ENCODE measurements around the gene LHPP. TPM values are rescaled to one million over a fixed set of nuclear protein-coding genes. Genes with fewer than 3 reads are reported as not detected.
"Not testable (repeated sequence)": the region's sequence is repeated elsewhere in the genome, so short reads cannot be mapped to it uniquely, and the experiment has no call there.

The LHPP gene
- polyA plus RNA-seq, 5 donors = 11.4 to 17.7 (median 13.0) TPM

DNA sequence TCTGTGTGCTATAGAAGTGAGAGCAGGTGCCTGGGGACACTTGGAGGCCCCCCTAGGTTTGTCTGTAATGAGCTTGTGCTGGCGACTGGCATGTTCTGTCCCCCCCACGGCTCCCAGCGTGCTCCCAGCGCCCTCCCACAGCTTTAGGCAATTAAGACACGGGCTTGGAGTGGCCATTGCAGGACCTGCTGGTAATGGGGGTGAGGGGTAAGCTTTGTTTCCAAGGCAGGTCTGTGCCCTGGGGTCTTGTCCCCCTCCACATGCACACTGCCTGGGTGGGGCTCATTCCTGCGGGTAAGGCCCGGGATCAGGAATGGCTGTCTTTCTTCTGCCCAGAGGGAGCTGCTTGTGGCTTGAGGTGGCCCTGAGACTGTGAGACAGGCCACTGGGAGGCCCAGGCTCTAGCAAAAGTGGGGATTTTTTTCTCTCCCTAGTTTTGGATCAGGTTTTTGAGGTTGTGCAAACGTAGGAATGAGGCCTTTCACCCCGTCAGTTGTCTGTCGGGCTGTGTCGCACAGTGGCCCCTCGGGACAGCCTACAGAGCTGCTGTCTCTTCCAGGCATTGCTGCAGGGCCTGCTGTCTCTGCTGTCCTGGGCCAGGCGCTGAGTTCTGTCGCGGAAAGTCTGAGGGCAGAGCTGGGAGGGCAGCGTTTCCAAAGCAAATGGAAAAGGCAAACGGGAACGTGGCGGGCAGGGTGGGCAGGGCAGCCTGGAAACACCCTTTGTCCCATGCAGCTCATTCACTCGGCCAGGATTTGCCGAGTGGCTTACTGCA lies 107.4 kb downstream of the LHPP start:
- DNase-seq = no peak

DNA sequence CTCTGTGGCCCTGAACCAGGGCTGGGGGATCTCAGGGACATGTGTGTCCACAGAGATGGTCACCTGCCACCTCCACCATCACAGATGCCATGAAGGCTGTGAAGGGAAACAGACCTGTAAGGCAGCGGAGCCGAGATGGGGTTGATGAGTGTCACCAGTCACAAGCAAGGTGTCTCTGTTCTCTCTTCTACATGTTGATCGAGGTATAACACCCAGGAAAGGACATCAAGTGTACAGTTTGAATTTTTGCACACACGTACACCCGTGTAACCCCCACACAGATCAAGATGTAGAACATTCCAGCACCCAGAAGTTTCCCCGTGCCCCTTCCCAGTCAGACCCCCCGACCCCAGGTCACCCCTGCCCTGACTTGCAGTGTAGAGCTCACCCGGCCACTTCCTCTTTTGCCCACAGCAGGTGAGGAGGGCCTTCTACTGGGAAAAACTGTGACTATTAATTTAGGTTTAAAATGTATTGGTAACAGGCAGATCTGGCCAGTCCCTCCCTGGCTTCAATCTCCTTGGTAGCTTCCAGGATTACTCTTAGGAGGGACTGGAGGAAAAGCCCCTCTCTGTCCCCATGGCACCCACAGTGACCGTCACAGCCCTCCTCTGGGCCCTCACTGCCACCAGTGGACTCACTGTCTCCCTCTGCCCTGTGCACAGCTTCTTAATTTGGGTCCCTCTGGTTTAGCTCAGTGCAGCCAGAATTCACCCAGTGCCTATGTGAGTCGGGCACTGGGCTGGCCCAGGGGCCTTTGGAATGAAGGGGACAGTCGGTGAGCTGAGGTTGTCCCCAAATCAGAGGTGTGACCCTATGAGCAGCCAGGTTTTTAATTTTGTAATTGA lies 108.2 kb downstream of the LHPP start:
- no peak for DNase-seq

DNA sequence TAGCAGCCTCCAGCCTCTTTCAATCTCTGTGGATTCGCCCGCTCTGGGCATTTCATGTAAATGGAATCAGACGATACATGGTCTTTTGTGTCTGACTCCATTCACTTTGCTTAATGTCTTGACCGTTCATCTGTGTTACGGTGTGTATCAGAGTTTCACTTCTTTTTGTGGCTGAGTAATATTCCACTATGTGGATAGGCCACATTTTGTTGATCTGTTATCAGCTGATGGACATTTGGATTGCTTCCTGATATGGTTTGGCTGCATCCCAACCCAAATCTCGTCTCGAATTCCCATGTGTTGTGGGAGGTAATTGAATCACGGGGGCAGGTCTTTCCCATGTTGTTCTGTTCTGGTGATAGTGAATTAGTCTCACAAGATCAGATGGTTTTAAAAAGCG lies 109.0 kb downstream of the LHPP start:
- DNase-seq = no peak

- DNase-seq = no peak
Observed at GRCh38 chr10:124572751-124573150, 111.1 kb downstream of the LHPP start.

GRCh38 chr10:124573726-124574455 lies 112.3 kb downstream of the LHPP start:
- no peak for DNase-seq

DNA sequence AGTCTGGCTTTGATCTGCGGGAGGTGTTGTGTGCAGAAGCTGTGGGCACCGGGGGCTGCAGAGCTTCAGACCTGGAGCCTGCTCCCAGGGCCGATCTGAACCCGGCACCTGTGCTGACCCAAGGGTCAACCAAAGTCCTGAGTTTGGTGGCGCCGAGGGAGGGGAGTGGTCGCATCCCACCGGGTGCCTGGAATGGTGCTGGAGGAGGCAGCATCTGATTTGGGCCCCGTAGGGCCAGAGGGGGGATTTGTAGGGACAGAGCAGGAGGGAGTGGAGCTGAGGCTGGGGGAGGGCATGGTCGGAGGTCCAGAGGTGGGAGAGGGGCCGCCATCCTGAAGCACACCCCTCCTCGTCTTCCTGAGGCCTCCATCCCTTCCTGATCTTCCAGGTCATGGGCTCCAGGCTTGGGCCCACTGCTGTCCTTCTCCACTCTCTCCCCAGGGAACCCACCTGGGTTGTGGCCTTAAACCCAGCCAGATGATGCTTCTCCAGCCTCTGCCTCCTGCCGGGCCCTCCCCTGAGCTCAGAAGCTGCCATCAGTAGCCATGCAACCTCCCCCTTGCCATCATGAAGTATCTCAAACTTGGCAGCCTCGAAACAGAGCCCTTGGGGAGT lies 112.9 kb downstream of the LHPP start:
- no peak for DNase-seq

DNA sequence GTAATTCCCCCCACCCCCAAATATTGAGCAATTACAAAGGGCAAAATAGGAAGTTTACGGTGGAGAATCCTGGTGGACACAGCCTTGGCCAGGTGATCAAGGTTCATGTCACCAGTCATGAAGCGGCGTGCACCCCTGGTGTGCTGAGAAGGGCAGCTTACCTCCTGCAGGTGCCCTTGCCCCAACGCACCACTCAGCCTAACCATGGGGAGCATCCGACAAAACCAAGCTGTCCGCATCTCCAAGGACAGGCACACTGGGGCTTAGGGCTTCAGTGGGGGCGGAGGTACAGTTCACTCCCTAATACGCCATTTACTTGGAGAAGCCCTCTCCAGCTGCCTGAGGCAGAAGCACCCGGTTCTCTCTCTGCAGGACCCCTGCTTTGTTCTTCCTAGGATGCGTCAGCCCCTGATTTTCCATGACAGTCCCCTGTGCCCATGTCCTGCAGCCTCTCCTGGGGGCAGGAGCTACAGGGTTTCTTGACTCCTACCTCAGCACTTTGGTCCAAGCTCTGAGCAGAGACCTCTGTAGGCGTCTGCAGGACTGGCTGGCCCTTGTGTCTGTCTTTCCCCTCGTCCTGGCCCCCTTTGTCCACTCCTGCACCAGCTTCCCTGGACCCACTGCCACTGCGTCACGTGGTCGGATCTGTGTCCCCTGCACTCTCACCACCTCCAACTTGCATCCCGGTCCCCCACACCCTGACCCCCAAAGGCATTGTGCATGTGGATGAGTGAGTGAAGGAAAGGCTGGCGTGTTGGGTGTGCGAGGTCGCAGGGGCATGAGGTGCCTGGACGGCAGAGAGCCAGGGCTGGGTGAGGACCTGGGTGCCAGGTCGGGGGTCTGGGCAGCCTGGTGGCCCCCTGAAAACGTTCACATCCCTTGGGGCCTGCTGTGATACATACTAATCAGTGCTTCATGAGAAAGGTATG lies 113.7 kb downstream of the LHPP start:
- DNase-seq = no peak

- no peak for DNase-seq
Observed at GRCh38 chr10:124576526-124577420, 115.2 kb downstream of the LHPP start.

- DNase-seq = no peak
Observed at GRCh38 chr10:124577651-124578050, 116.0 kb downstream of the LHPP start.

- no peak for DNase-seq
Observed at GRCh38 chr10:124578231-124579010, 116.8 kb downstream of the LHPP start.

- no peak for DNase-seq
Observed at GRCh38 chr10:124579011-124579399, 117.4 kb downstream of the LHPP start.

DNA sequence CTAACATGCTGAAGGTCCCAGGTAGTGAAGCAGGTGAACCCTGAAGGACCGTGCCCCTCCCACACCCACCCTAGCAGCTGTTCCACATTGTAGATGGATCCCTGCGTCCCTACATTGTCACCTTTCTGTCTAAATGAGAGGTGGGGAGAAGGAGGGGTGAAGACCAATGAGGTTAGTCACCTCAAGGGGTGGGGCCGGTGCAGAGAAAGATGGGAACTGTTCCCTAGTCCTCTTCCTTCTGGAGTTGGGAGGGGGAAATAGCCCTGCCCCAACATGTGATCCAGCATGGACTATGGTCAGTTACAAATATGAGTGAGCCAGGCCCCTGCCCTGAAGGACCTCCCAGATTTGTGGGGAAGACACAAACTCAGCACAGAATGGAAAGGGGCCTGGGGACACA lies 124.5 kb downstream of the LHPP start:
- no peak for DNase-seq

DNA sequence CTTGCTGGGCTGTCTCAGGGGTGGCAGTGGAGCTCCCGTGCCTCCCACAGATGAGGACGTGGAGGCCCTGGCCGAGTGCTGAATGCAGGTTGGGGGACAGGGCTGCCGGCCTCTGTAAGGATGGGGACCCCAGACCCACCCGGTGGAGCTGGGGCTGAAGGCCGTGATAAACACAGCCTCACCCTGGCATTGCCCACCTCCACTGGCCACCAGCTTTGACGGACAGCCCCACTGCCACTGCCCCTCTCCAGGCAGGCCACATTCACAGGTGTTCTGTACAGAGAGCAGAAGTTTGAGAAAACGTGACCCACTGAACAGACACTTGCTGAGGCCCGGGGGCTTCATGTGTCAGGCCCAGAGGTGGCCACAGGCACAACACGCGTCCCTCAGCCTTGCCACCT lies 126.2 kb downstream of the LHPP start:
- DNase-seq = no peak

- not testable (repeated sequence) for DNase-seq
Observed at GRCh38 chr10:124588341-124588735, 126.7 kb downstream of the LHPP start.

GRCh38 chr10:124588736-124589490 lies 127.3 kb downstream of the LHPP start:
- peak in 1 of 2 donors; percentile 33 for DNase-seq

- DNase-seq = peak in 1 of 2 donors; percentile 59
Observed at GRCh38 chr10:124589491-124590041, 127.9 kb downstream of the LHPP start.

- no peak for DNase-seq
Observed at GRCh38 chr10:124590216-124591122, 128.8 kb downstream of the LHPP start.
